GM18502 (cell line): Measurements from ENCODE around the gene HIVEP1.
"Not testable (repeated sequence)": the region's sequence is repeated elsewhere in the genome, so short reads cannot be mapped to it uniquely, and the experiment has no call there.

Experiments
- ATAC-seq: cut with Tn5 transposase; IDR thresholded peaks from one replicate; pipeline ENCODE4 v1.9.1; 2021; ENCODE audit warnings: mild to moderate bottlenecking; ENCODE audit not compliant: unreplicated experiment, poor library complexity

Gene HIVEP1

GRCh38 chr6:12171717-12172116, 159.6 kb downstream of the HIVEP1 start:
- ATAC-seq = no peak

- no peak for ATAC-seq
Observed at GRCh38 chr6:12172572-12172971, 160.5 kb downstream of the HIVEP1 start.

- no peak for ATAC-seq
Observed at GRCh38 chr6:12173181-12173580, 161.1 kb downstream of the HIVEP1 start.

- ATAC-seq = no peak
Observed at GRCh38 chr6:12173661-12174060, 161.5 kb downstream of the HIVEP1 start.

GRCh38 chr6:12174878-12175277, 162.8 kb downstream of the HIVEP1 start:
- no peak for ATAC-seq

GRCh38 chr6:12175626-12176025, 163.5 kb downstream of the HIVEP1 start:
- no peak for ATAC-seq

- ATAC-seq = not testable (repeated sequence)
Observed at GRCh38 chr6:12176782-12177181, 164.7 kb downstream of the HIVEP1 start.

- ATAC-seq = no peak
Observed at GRCh38 chr6:12178521-12178920, 166.4 kb downstream of the HIVEP1 start.

GRCh38 chr6:12181481-12181880, 169.4 kb downstream of the HIVEP1 start:
- ATAC-seq = no peak

GRCh38 chr6:12182676-12183075, 170.6 kb downstream of the HIVEP1 start:
- no peak for ATAC-seq

- no peak for ATAC-seq
Observed at GRCh38 chr6:12185081-12185673, 173.1 kb downstream of the HIVEP1 start.

- no peak for ATAC-seq
Observed at GRCh38 chr6:12186528-12186927, 174.4 kb downstream of the HIVEP1 start.

GRCh38 chr6:12189150-12189549, 177.0 kb downstream of the HIVEP1 start:
- no peak for ATAC-seq

- no peak for ATAC-seq
Observed at GRCh38 chr6:12189661-12190060, 177.5 kb downstream of the HIVEP1 start.

- ATAC-seq = no peak
Observed at GRCh38 chr6:12190252-12190651, 178.1 kb downstream of the HIVEP1 start.

GRCh38 chr6:12196326-12196936, 184.3 kb downstream of the HIVEP1 start:
- ATAC-seq = no peak

GRCh38 chr6:12198851-12199250, 186.7 kb downstream of the HIVEP1 start:
- no peak for ATAC-seq

GRCh38 chr6:12200015-12200564, 188.0 kb downstream of the HIVEP1 start:
- no peak for ATAC-seq

GRCh38 chr6:12200761-12201160, 188.6 kb downstream of the HIVEP1 start:
- ATAC-seq = no peak

- no peak for ATAC-seq
Observed at GRCh38 chr6:12203001-12203400, 190.9 kb downstream of the HIVEP1 start.

GRCh38 chr6:12208190-12208589, 196.1 kb downstream of the HIVEP1 start:
- no peak for ATAC-seq

- ATAC-seq = no peak
Observed at GRCh38 chr6:12208673-12209072, 196.6 kb downstream of the HIVEP1 start.
